DMS53 treated with DMSO at 0.1 percent for 48 hours (cell line): ENCODE data around the gene PLVAP.
"Not testable (repeated sequence)": the region's sequence is repeated elsewhere in the genome, so short reads cannot be mapped to it uniquely, and the experiment has no call there.

Experiments
- DNase-seq: peaks from one replicate; lab custom pipeline; 2025; ENCODE audit not compliant: unreplicated experiment; lab: John Stamatoyannopoulos, UW

PLVAP gene

GRCh38 chr19:17401628-17402027, 24.5 kb upstream of the PLVAP start:
- no peak for DNase-seq

GRCh38 chr19:17398902-17399527, 21.9 kb upstream of the PLVAP start:
- no peak for DNase-seq

DNA sequence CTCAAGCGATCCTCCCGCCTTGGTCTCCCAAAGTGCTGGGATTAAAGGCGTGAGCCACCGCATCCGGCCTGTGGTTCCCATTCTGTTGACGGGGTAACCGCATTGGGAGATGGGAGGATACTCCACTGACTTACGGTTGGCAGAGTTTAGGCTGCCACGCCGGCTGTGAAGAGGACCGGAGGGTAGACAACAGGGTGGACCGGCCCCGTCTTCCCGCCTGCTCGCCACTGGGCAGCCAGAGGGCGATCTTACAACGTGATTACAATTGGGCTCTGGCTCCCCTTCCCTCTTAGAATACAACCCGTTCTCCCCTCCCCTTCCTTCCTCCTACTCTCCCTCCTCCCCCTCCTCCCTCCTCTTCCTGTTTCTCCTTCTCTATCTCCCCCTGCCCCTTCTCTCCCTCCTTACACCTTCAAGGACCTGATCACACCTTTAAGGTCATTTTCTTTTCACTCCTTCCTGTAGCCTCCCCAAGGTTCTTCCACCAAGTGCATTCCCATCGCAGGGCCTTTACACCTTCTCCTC, 17.8 kb upstream of the PLVAP start:
- no peak for DNase-seq

DNA sequence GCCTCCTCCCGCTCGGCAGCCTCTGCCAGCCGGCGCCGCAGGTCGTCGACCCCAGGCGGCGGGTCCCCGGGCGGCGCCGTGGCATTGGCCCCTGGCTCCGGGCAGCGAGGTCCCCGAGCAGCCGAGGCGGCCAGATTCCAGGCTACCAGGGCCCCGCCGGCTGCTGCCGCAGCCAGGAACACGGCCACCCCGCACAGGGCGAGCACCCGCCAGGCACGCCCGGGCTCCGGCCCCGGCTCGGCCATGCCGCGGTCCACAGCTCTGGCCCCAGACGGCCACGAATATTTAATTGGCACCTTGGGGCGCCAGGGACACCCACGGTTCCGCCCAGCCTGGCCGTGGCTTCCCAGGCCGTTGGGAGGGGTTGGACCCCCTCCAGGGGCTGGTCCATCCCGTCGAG, 16.8 kb upstream of the PLVAP start, which contains the start of gene CCDC194:
CCDC194 (minus strand) TSS at position 283 of the 400 bp plus-strand sequence; CDS start at position 245, 38 bp downstream.
- no peak for DNase-seq

DNA sequence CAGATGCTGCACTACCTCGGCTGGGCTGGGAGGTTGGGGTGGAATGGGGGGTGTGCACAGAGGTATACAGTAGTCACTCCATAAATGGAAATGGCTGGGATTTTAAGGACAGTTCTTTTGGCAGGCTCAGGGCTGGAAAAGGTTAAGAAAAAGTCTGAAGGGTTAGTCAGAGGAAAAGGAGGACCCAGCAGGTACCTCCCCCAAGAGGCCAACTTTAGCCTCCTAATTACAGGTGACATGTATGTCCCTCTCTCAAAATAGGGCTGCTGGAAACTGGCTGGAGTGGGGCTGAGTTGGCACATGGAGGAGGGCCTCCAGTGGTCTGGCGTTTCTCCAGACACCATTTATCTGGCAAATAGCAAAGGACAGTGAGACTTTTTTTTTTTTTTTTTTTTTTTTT, 15.9 kb upstream of the PLVAP start:
- no peak for DNase-seq

- DNase-seq: no peak
Measured at GRCh38 chr19:17391371-17392151, 14.4 kb upstream of the PLVAP start.

GRCh38 chr19:17390665-17391370, 13.7 kb upstream of the PLVAP start:
- peak; percentile 16 for DNase-seq

- DNase-seq: no peak
Measured at GRCh38 chr19:17389957-17390664, 13.0 kb upstream of the PLVAP start.

DNA sequence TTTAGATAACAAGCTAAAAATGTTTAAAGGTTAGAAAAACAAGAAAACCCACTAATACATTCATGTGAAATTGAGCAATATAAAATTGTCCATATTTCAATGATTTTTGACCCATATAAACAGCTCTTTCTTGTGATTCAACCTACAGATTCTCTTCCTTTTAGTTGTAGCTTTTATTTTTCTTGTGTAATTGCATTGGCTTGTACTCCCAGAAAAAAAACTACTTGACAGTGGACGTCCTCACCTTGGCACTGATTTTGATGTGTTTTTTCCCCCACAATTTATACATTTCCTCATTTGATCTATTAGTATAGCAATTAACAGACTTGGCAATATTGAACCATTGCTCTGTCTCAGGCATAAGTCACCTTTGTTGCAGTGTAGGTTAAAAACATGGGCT, 12.1 kb upstream of the PLVAP start:
- DNase-seq: no peak

GRCh38 chr19:17385878-17386611, 8.9 kb upstream of the PLVAP start:
- DNase-seq: peak; percentile 5

GRCh38 chr19:17380426-17381138, 3.4 kb upstream of the PLVAP start:
- DNase-seq: no peak

DNA sequence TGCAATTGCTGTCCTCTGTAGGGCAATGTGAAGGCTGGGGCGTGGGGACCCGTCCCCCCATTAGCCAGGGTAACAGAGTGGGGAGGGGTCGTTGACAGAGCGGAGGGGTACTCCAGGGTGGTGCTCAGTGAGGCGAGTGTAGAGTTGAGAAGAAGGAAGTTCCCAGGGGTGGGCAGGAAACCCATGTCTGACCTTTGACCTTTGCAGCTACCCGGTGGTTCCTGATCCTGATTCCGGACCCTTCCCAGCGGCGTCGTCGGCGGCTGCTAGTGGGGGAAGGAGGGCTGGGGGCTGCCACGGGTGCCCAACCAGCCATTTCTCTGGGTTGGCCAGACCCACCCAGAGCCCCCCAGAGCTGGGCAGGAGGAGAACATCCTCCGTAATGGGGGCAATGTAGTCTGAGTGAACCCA, 2.1 kb upstream of the PLVAP start:
- DNase-seq: no peak

GRCh38 chr19:17378271-17378670, 1.1 kb upstream of the PLVAP start:
- no peak for DNase-seq

DNA sequence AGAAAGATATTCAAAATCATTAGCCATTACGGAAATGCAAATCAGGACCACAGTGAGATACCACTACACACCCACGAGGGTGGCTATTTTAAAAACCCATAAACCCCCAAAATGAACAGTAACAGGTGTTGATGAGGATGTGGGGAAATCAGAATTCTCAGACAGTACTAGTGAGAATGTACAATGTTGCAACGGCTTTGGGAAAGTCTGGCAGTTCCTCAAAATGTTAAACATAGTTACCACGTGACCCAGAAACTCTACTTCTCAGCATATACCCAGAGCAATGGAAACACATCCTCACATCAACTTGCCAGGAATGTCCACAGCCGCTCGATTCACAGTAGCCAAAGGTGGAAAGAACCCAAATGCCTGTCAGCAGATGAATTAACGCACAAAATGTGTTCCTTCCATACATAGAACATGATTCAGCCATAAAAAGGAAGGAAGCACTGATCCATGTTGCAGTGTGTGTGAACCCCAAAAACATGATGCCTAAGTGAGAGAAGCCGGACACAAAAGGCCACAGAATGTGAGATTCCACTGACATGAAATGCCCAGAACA, 7.0 kb downstream of the PLVAP start:
- DNase-seq: no peak

- no peak for DNase-seq
Measured at GRCh38 chr19:17365361-17365760, 11.8 kb downstream of the PLVAP start.

GRCh38 chr19:17363852-17364605, 13.1 kb downstream of the PLVAP start:
- DNase-seq: not testable (repeated sequence)

GRCh38 chr19:17359905-17360800, 17.0 kb downstream of the PLVAP start:
- DNase-seq: no peak

DNA sequence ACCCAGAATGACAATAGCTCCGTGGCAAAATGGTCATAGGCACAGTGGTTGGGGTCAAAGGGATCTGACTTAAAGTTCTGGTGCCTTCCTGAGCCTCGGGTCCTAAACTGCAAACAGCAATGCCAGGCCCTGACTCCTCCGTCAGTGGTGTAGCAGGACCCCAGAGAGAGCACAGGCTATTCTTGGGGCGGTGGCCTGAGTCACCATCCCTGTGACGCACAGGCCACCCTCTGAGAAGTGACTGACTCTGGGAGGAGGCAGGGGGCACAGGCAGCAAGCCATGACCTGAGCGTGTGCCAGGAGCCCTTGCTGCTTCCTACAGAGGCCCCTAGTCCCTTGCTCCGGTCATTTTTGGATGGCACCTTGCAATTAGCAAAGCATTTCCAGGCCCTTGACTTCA, 18.7 kb downstream of the PLVAP start:
- no peak for DNase-seq
